ENCODE results near the gene ANAPC1.

- TF ChIP-seq EZH2 (optimal IDR thresholded peaks at IDR 0.05; ENCODE audit: low read depth, low read length), result no peak
- TF ChIP-seq, protein P1, sequence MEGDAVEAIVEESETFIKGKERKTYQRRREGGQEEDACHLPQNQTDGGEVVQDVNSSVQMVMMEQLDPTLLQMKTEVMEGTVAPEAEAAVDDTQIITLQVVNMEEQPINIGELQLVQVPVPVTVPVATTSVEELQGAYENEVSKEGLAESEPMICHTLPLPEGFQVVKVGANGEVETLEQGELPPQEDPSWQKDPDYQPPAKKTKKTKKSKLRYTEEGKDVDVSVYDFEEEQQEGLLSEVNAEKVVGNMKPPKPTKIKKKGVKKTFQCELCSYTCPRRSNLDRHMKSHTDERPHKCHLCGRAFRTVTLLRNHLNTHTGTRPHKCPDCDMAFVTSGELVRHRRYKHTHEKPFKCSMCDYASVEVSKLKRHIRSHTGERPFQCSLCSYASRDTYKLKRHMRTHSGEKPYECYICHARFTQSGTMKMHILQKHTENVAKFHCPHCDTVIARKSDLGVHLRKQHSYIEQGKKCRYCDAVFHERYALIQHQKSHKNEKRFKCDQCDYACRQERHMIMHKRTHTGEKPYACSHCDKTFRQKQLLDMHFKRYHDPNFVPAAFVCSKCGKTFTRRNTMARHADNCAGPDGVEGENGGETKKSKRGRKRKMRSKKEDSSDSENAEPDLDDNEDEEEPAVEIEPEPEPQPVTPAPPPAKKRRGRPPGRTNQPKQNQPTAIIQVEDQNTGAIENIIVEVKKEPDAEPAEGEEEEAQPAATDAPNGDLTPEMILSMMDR (IDR thresholded peaks at IDR 0.05; ENCODE audit: low read length), result no peak
- no peak for TF ChIP-seq EZH2phosphoT487 (IDR thresholded peaks at IDR 0.05; ENCODE audit: low read length)
Observed at GRCh38 chr2:111910609-111911277, 26.8 kb upstream of the ANAPC1 start.

Data from MM.1S (cell line).